ENCODE data around the gene NAA10.

The NAA10 gene

GRCh38 chrX:153884590-153884989, 50.2 kb downstream of the NAA10 start:
- DNase-seq (ENCODE audit: low read depth), result no peak

GRCh38 chrX:153884136-153884535, 50.7 kb downstream of the NAA10 start:
- no peak for DNase-seq (ENCODE audit: low read depth)

GRCh38 chrX:153883163-153883843, 51.5 kb downstream of the NAA10 start:
- no peak for DNase-seq (ENCODE audit: low read depth)

- no peak for DNase-seq (ENCODE audit: low read depth)
Measured at GRCh38 chrX:153882557-153882956, 52.3 kb downstream of the NAA10 start.

GRCh38 chrX:153882086-153882498, 52.7 kb downstream of the NAA10 start:
- peak; percentile 55 for DNase-seq (ENCODE audit: low read depth)

- DNase-seq (ENCODE audit: low read depth), result no peak
Measured at GRCh38 chrX:153881281-153881680, 53.6 kb downstream of the NAA10 start.

GRCh38 chrX:153880440-153880815, 54.4 kb downstream of the NAA10 start:
- DNase-seq (ENCODE audit: low read depth), result no peak

GRCh38 chrX:153879741-153880439, 54.9 kb downstream of the NAA10 start:
- no peak for DNase-seq (ENCODE audit: low read depth)
